ENCODE data around the gene EPS8L3. TPM values are rescaled to one million over a fixed set of nuclear protein-coding genes. Genes with fewer than 3 reads are reported as not detected.

The EPS8L3 gene
- total and polyA plus RNA-seq, 2 experiments from 2014 or later = not detected

DNA sequence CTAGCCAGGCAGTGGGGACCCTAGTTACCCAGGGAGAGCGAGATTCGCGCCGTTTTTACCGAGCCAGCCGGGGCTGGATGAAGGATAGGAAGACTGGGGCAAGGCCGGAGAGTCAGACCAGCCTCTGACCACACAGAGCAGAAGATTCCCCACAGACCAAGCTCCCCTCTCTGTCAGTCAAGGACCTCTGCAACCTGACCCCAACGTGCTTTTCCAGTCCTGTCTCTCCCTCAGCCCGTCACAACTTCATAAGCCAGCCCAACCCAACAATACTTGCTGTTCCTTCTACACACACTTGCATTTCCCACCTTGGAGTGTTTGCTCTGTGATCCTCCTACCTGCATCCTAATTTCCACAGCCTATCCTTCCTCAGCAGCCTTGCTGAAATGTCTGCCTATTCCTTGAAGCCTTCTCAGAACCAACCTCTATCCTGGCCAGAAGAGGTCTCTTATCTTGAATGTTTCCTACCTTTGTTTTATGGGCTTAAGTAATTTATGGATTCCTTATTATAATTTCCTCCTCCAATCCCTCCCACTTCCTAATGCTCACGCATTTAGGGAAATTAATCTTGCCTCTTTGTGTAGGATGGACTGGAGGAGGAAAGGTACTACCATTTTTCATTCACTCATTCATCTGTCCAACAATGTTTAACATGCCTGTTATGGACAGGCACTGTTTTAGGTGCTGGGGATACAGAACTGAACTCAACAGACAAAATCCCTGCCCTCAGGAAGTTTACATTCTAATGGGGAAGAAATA, 22.9 kb downstream of the EPS8L3 start, which contains the start of gene GSTM3:
Gene GSTM3 (minus strand): TSS at position 424 of the 759 bp plus-strand sequence. CDS start 751 bp downstream, outside the sequence.
- Histone ChIP-seq H3K4me1 (ENCODE audit: insufficient read depth) (no peaks in the 10 kb centered on the region), H3K9me3 (ENCODE audit: low read depth) (no peaks in the 10 kb centered on the region), H3K27ac (no peak within 1 kb of the TSS), H3K27me3 (replicated peaks; ENCODE audit: insufficient read depth) (no peaks in the 10 kb centered on the region), H2AFZ (peak within 1 kb of the TSS; percentile 88), H3K9me2 (ENCODE audit: insufficient read depth) (no peaks in the 10 kb centered on the region), H3K4me3 (peak within 1 kb of the TSS; percentile 79), H3K79me2 (ENCODE audit: insufficient read depth) (no peaks in the 10 kb centered on the region), H4K20me1 (ENCODE audit: insufficient read depth) (no peaks in the 10 kb centered on the region), H3K4me2 (ENCODE audit: unreplicated experiment) (peak within 1 kb of the TSS; percentile 87), H3K36me3 (ENCODE audit: low read depth) (no peaks in the 10 kb centered on the region), H3K9ac (peak within 1 kb of the TSS; percentile 73), H3F3A (ENCODE audit: insufficient read depth) (no peaks in the 10 kb centered on the region)
- in situ Hi-C loops (cut with MboI) = no loop called here
- DNase-seq = no peak
- 8 to 10% methylated on average over 10 of the region's 10 CpGs for WGBS, 2 experiments (ENCODE audit: low coverage in 1 of 2, low lambda C conversion rate in 2 of 2, missing lambda C conversion rate in 2 of 2)
- TF ChIP-seq EZH2 (IDR thresholded peaks at IDR 0.05; ENCODE audit: insufficient read depth, poor library complexity, severe bottlenecking) = no peak
- no peak for TF ChIP-seq EZH2phosphoT487 (IDR thresholded peaks at IDR 0.05; ENCODE audit: insufficient read depth, low read depth)

DNA sequence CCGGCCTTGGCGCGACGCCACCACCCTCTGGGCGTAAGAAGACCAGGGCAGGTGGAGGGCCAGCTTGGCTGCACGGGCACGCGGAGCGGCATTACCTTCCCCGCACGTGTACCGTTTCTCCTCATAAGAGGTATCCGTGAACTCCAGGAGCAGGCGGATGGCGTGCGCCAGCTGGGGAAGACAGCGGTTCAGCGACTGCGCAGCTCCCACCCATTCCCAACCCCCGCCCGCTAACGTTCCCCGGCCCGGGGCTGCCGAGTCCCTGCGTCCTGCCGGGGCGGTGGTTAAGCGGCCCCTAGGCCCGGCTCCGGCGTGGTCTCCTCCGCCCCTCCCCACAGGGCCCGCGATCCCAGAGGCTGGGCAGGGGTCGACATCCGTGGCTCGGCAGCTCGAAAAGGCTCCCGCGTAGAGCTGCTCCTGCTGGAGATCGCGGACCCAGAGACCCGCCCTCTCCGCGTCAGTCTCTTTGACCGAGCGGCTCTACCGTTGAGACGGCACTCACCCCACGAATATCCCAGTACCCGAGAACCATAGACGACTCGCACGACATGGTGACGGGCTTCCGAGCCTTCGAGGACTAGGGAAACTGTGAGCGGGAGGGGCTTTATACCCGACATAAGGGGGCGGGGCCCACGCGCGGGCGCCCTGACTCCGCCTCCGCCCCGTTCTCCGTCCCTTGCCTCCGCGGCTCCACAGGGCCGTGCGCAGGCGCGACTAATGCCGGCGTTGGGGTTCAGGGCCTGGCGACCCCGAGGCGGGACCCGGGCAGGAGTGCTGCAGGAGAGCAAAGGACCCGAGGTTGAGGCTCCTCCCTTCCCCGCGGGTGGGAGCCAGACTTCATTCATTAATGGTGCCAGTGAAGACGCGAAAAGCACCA, 23.7 kb downstream of the EPS8L3 start:
- no peaks in the 10 kb centered on the region for H3K9me2 ChIP-seq (ENCODE audit: insufficient read depth)
- no peaks in the 10 kb centered on the region for H3K27me3 ChIP-seq (replicated peaks; ENCODE audit: insufficient read depth)
- H3K27ac ChIP-seq = no peak overlapping the region
- no peaks in the 10 kb centered on the region for H4K20me1 ChIP-seq (ENCODE audit: insufficient read depth)
- H3K9ac ChIP-seq = peak overlapping the region; percentile 73
- TF ChIP-seq EZH2phosphoT487 (IDR thresholded peaks at IDR 0.05; ENCODE audit: insufficient read depth, low read depth) (no peak), EZH2 (IDR thresholded peaks at IDR 0.05; ENCODE audit: insufficient read depth, poor library complexity, severe bottlenecking) (no peak)
- WGBS, 2 experiments (ENCODE audit: low coverage in 1 of 2, low lambda C conversion rate in 2 of 2, missing lambda C conversion rate in 2 of 2) = 2% methylated on average over 79 to 84 of the region's 86 CpGs
- H3K36me3 ChIP-seq (ENCODE audit: low read depth) = no peaks in the 10 kb centered on the region
- H3K4me1 ChIP-seq (ENCODE audit: insufficient read depth) = no peaks in the 10 kb centered on the region
- DNase-seq = peak; percentile 84
- H2AFZ ChIP-seq = peak overlapping the region; percentile 88
- peak overlapping the region; percentile 79 for H3K4me3 ChIP-seq
- H3K9me3 ChIP-seq (ENCODE audit: low read depth) = no peaks in the 10 kb centered on the region
- H3F3A ChIP-seq (ENCODE audit: insufficient read depth) = no peaks in the 10 kb centered on the region
- in situ Hi-C loops (cut with MboI) = no loop called here
- peak overlapping the region; percentile 87 for H3K4me2 ChIP-seq (ENCODE audit: unreplicated experiment)
- H3K79me2 ChIP-seq (ENCODE audit: insufficient read depth) = no peaks in the 10 kb centered on the region

DNA sequence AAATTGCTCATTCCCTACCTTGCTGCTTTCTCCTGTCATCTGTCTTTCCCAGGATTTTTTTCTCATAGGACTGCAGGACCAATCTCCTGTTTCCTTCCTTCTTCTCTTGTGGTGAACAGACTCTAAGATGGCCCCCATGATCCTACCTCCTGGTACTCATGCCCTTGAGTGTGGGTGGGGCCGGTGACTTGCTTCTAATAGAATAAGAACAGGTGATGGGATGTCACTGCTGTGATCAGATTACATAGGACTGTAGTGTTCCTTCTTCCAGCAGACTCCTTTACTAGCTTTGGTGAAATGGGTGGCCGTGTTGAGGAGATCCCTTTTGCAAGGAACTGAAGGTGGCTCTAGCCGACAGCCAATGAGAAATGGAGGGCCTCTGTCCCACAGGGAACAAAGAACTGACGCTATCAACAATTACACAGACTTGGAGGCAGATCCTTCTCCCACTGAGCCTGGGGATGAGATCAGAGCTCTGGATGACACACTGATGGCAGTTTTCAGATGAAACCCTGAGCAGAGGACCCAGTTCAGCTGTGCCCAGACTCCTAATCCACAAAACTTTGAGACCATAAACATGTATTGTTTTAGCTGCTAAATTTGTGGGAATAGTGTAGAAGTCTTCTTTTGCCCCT, 30.4 kb downstream of the EPS8L3 start:
- no peaks in the 10 kb centered on the region for H3K27me3 ChIP-seq (replicated peaks; ENCODE audit: insufficient read depth)
- no peaks in the 10 kb centered on the region for H3K9me2 ChIP-seq (ENCODE audit: insufficient read depth)
- H3K27ac ChIP-seq = no peak overlapping the region
- H4K20me1 ChIP-seq (ENCODE audit: insufficient read depth) = no peaks in the 10 kb centered on the region
- no peak overlapping the region for H3K4me2 ChIP-seq (ENCODE audit: unreplicated experiment)
- H3K9ac ChIP-seq = no peak overlapping the region
- no peak for DNase-seq
- no peaks in the 10 kb centered on the region for H3K79me2 ChIP-seq (ENCODE audit: insufficient read depth)
- H2AFZ ChIP-seq = no peak overlapping the region
- in situ Hi-C loops (cut with MboI) = no loop called here
- no peak for TF ChIP-seq EZH2phosphoT487 (IDR thresholded peaks at IDR 0.05; ENCODE audit: insufficient read depth, low read depth)
- TF ChIP-seq EZH2 (IDR thresholded peaks at IDR 0.05; ENCODE audit: insufficient read depth, poor library complexity, severe bottlenecking) = no peak
- H3K4me3 ChIP-seq = no peak overlapping the region
- no peaks in the 10 kb centered on the region for H3K4me1 ChIP-seq (ENCODE audit: insufficient read depth)
- H3K9me3 ChIP-seq (ENCODE audit: low read depth) = no peaks in the 10 kb centered on the region
- H3K36me3 ChIP-seq (ENCODE audit: low read depth) = no peaks in the 10 kb centered on the region
- H3F3A ChIP-seq (ENCODE audit: insufficient read depth) = no peaks in the 10 kb centered on the region
- WGBS, 2 experiments (ENCODE audit: low coverage in 1 of 2, low lambda C conversion rate in 2 of 2, missing lambda C conversion rate in 2 of 2) = 88 to 91% methylated on average over 4 of the region's 4 CpGs

DNA sequence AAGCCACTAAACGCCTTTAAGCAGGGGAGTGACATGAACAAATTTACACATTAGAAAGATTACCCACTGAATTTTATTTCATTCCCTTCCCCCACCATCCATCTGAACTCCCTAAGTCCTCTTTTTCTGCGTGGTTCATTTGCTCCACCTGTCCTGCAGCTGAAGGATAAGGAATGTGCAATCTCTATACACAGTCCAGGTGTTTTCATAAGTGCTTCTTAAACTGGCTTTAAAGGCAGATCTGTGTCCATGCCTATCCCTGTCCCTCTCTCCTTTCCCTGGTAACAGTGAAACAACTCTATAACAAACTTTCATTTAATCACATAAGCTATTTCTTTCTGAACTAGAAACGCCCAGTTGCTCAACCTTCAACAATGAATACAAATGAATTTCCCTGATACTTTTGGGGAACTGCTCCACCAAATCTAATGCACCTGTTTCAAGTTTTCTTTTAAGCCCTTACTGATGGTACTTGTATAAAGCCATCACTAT, 31.3 kb downstream of the EPS8L3 start:
- Histone ChIP-seq H3K4me3 (no peak overlapping the region), H4K20me1 (ENCODE audit: insufficient read depth) (no peaks in the 10 kb centered on the region), H3K4me2 (ENCODE audit: unreplicated experiment) (no peak overlapping the region), H3K9me3 (ENCODE audit: low read depth) (no peaks in the 10 kb centered on the region), H3K4me1 (ENCODE audit: insufficient read depth) (no peaks in the 10 kb centered on the region), H3K79me2 (ENCODE audit: insufficient read depth) (no peaks in the 10 kb centered on the region), H3F3A (ENCODE audit: insufficient read depth) (no peaks in the 10 kb centered on the region), H2AFZ (no peak overlapping the region), H3K27ac (no peak overlapping the region), H3K36me3 (ENCODE audit: low read depth) (no peaks in the 10 kb centered on the region), H3K9ac (no peak overlapping the region), H3K9me2 (ENCODE audit: insufficient read depth) (no peaks in the 10 kb centered on the region), H3K27me3 (replicated peaks; ENCODE audit: insufficient read depth) (no peaks in the 10 kb centered on the region)
- TF ChIP-seq EZH2phosphoT487 (IDR thresholded peaks at IDR 0.05; ENCODE audit: insufficient read depth, low read depth) (no peak), EZH2 (IDR thresholded peaks at IDR 0.05; ENCODE audit: insufficient read depth, poor library complexity, severe bottlenecking) (no peak)
- DNase-seq = no peak
- WGBS, 2 experiments (ENCODE audit: low coverage in 1 of 2, low lambda C conversion rate in 2 of 2, missing lambda C conversion rate in 2 of 2) = 46 to 55% methylated on average over 3 of the region's 3 CpGs
- in situ Hi-C loops (cut with MboI) = no loop called here

Measured in GM23248 (cell line).